H1 (cell line): ENCODE measurements around the gene RNF26. TPM values are rescaled to one million over a fixed set of nuclear protein-coding genes. Genes with fewer than 3 reads are reported as not detected.
A peak's percentile ranks its signal among the peaks of the same experiment; 100 is the strongest.

Source experiments
- EP300 ChIP-seq, 2 experiments: IDR thresholded peaks; 1 replicate in 1 of 2; 2 replicates in 1 of 2; pipeline ENCODE4 v1.6.1; 2011 to 2012; ENCODE audit warnings: low read depth in 2 of 2, low read length in 2 of 2, mild to moderate bottlenecking in 2 of 2, borderline replicate concordance in 1 of 2, inconsistent platforms in 1 of 2, moderate library complexity in 1 of 2
- JUN ChIP-seq: IDR thresholded peaks from 2 replicates; pipeline ENCODE4 v1.6.1; 2011; ENCODE audit warnings: low read depth, mild to moderate bottlenecking, improper control_type of control experiment, low read length
- KDM4A ChIP-seq: IDR thresholded peaks from one replicate; pipeline ENCODE4 v1.7.1; 2012; ENCODE audit warnings: low read depth, mild to moderate bottlenecking, moderate library complexity, low read length, inconsistent platforms; ENCODE audit not compliant: severe bottlenecking
- NANOG ChIP-seq: IDR thresholded peaks from 2 replicates; pipeline ENCODE4 v1.6.1; 2011; ENCODE audit warnings: low read length, low read depth, mild to moderate bottlenecking, inconsistent platforms; ENCODE audit not compliant: insufficient read depth, poor library complexity, severe bottlenecking
- TEAD4 ChIP-seq: IDR thresholded peaks from 2 replicates; pipeline ENCODE4 v1.6.1; 2012; ENCODE audit warnings: low read depth, low read length, inconsistent platforms, mixed read lengths
- polyA plus RNA-seq, 7 experiments: library from polyadenylated mRNA; depleted of rRNA in 3 of 7; stranded (reverse) in 5 of 7; unstranded in 2 of 7; fragments of >200 nt in 5 of 7; fragments of 200-250 nt in 2 of 7; gene quantifications; 1 replicate in 5 of 7; 2 replicates in 1 of 7; 4 replicates in 1 of 7; pipeline versions ENCODE4 v1.2.1 to v1.2.3, GENCODE V29; 2011 to 2013; ENCODE audit warnings: missing spikeins in 2 of 7, mixed read lengths in 2 of 7
- total RNA-seq: library from RNA; stranded (reverse); fragmentation: NEBNext Ultra II Directional; extraction: Animal tissue kit (Norgen Biotek cat#: 25700); gene quantifications from 2 replicates; pipeline ENCODE4 v1.2.1, GENCODE V29; 2021
- TF ChIP-seq, protein P1 (sequence below): fragments of 300-600 bp; sonication (generic); IDR thresholded peaks from 2 replicates; pipeline ENCODE4 v1.7.1; 2012; ENCODE audit warnings: low read length, moderate library complexity, mild to moderate bottlenecking, inconsistent platforms; ENCODE audit not compliant: insufficient replicate concordance

RNF26 gene
- total and polyA plus RNA-seq, 2 of the 8 experiments (the other 6 are each of a cell fraction or from before 2014, with no cell fraction given), result 82.7 to 84.0 TPM

DNA sequence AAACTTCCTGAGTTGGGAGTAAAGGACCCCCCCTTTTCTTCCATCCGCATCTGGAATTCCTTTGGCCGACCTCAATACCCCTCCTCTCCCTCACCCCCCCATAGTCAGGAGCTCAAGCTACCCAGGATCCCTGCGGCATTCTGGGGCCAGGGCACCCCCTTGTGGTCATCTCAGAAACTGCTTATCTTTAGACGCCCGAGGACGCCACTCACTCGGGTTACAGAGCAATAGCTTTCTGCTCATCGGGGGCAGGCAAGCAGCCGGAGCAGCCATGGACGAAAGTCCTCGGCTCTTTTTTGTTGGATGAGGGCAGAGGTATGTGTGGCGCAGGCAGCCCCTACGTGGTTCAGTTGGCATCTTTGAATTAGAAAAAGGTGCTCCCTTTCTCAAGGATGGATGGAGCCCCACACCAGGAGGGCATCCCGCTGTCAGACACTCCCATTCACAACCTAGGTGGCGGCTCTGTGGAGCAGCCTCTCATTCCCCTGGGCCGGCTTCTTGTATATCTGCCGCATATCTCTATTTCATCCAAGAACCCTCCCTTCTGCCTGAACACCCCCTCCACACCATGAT lies 4.1 kb downstream of the RNF26 start (continued):
- TF ChIP-seq NANOG (peak; percentile 11), JUN (no peak), KDM4A (peak; percentile 21), EP300 (IDR thresholded peaks at IDR 0.05; ENCODE audit: borderline replicate concordance in 1 of 2, low read depth in 2 of 2, low read length in 2 of 2) (peak in 1 of 2 experiments; percentile 62; a peak in 1 of 3 replicates), TEAD4 (peak; percentile 66)
- TF ChIP-seq, protein P1, sequence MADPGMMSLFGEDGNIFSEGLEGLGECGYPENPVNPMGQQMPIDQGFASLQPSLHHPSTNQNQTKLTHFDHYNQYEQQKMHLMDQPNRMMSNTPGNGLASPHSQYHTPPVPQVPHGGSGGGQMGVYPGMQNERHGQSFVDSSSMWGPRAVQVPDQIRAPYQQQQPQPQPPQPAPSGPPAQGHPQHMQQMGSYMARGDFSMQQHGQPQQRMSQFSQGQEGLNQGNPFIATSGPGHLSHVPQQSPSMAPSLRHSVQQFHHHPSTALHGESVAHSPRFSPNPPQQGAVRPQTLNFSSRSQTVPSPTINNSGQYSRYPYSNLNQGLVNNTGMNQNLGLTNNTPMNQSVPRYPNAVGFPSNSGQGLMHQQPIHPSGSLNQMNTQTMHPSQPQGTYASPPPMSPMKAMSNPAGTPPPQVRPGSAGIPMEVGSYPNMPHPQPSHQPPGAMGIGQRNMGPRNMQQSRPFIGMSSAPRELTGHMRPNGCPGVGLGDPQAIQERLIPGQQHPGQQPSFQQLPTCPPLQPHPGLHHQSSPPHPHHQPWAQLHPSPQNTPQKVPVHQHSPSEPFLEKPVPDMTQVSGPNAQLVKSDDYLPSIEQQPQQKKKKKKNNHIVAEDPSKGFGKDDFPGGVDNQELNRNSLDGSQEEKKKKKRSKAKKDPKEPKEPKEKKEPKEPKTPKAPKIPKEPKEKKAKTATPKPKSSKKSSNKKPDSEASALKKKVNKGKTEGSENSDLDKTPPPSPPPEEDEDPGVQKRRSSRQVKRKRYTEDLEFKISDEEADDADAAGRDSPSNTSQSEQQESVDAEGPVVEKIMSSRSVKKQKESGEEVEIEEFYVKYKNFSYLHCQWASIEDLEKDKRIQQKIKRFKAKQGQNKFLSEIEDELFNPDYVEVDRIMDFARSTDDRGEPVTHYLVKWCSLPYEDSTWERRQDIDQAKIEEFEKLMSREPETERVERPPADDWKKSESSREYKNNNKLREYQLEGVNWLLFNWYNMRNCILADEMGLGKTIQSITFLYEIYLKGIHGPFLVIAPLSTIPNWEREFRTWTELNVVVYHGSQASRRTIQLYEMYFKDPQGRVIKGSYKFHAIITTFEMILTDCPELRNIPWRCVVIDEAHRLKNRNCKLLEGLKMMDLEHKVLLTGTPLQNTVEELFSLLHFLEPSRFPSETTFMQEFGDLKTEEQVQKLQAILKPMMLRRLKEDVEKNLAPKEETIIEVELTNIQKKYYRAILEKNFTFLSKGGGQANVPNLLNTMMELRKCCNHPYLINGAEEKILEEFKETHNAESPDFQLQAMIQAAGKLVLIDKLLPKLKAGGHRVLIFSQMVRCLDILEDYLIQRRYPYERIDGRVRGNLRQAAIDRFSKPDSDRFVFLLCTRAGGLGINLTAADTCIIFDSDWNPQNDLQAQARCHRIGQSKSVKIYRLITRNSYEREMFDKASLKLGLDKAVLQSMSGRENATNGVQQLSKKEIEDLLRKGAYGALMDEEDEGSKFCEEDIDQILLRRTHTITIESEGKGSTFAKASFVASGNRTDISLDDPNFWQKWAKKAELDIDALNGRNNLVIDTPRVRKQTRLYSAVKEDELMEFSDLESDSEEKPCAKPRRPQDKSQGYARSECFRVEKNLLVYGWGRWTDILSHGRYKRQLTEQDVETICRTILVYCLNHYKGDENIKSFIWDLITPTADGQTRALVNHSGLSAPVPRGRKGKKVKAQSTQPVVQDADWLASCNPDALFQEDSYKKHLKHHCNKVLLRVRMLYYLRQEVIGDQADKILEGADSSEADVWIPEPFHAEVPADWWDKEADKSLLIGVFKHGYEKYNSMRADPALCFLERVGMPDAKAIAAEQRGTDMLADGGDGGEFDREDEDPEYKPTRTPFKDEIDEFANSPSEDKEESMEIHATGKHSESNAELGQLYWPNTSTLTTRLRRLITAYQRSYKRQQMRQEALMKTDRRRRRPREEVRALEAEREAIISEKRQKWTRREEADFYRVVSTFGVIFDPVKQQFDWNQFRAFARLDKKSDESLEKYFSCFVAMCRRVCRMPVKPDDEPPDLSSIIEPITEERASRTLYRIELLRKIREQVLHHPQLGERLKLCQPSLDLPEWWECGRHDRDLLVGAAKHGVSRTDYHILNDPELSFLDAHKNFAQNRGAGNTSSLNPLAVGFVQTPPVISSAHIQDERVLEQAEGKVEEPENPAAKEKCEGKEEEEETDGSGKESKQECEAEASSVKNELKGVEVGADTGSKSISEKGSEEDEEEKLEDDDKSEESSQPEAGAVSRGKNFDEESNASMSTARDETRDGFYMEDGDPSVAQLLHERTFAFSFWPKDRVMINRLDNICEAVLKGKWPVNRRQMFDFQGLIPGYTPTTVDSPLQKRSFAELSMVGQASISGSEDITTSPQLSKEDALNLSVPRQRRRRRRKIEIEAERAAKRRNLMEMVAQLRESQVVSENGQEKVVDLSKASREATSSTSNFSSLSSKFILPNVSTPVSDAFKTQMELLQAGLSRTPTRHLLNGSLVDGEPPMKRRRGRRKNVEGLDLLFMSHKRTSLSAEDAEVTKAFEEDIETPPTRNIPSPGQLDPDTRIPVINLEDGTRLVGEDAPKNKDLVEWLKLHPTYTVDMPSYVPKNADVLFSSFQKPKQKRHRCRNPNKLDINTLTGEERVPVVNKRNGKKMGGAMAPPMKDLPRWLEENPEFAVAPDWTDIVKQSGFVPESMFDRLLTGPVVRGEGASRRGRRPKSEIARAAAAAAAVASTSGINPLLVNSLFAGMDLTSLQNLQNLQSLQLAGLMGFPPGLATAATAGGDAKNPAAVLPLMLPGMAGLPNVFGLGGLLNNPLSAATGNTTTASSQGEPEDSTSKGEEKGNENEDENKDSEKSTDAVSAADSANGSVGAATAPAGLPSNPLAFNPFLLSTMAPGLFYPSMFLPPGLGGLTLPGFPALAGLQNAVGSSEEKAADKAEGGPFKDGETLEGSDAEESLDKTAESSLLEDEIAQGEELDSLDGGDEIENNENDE, result no peak
